Activated T-cell treated with anti-CD3 and anti-CD28 coated beads, Interleukin-2, amount 50 U/mL, for 24 hours (primary cell): ENCODE results near the gene HDLBP.
A peak's percentile ranks its signal among the peaks of the same experiment; 100 is the strongest.

ENCODE experiments used
- DNase-seq: peaks from one replicate; pipeline ENCODE4 v3.0.0-alpha.2; 2020
- H3K27ac Mint-ChIP-seq: 2 replicates; pipeline ENCODE4 v1.8.0; 2020; ENCODE audit warnings: mild to moderate bottlenecking, mixed read lengths
- H3K27me3 Mint-ChIP-seq: 2 replicates; pipeline ENCODE4 v1.8.0; 2020; ENCODE audit warnings: mixed read lengths
- H3K36me3 Mint-ChIP-seq: 2 replicates; pipeline ENCODE4 v1.8.0; 2020; ENCODE audit warnings: low read depth, mixed read lengths
- H3K4me1 Mint-ChIP-seq: 2 replicates; pipeline ENCODE4 v1.8.0; 2020; ENCODE audit warnings: low read depth, mixed read lengths
- H3K4me3 Mint-ChIP-seq: 2 replicates; pipeline ENCODE4 v1.8.0; 2020; ENCODE audit warnings: mild to moderate bottlenecking, moderate library complexity, mixed read lengths
- H3K9me3 Mint-ChIP-seq: 2 replicates; pipeline ENCODE4 v1.8.0; 2020; ENCODE audit warnings: mixed read lengths

The HDLBP gene

GRCh38 chr2:241182126-241182525 lies 133.3 kb downstream of the HDLBP start:
- Mint-ChIP-seq H3K27ac (no peak overlapping the region), H3K36me3 (peaks cover 56% of the 10 kb centered on the region), H3K9me3 (no peaks in the 10 kb centered on the region), H3K4me1 (peaks cover 18% of the 10 kb centered on the region), H3K4me3 (no peak overlapping the region), H3K27me3 (no peaks in the 10 kb centered on the region)
- DNase-seq = no peak

DNA sequence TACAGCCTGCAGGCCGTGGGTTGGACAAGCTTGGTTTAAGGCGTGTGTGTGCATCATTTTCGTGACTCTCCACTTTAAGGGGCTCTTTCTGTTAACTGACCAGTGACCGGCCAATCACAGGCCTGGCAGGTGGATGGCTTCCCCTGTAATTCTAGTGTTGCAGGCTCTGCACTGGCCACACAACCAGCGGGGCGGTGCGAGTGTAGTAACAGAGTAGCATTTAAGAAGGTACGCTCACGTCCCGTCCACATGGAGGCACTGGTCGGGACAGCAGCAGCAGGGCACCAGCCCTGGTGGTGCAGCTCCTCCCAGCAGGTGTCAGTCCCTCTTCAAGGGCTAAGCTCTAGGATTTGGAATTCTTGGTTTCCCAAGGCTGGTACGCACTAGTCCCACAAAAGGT lies 135.0 kb downstream of the HDLBP start:
- Mint-ChIP-seq H3K27me3 (no peaks in the 10 kb centered on the region), H3K4me3 (no peak overlapping the region), H3K9me3 (no peaks in the 10 kb centered on the region), H3K27ac (no peak overlapping the region), H3K36me3 (peaks cover 69% of the 10 kb centered on the region), H3K4me1 (peaks cover 18% of the 10 kb centered on the region)
- no peak for DNase-seq

- Mint-ChIP-seq H3K36me3 (peaks cover 74% of the 10 kb centered on the region), H3K4me3 (no peak overlapping the region), H3K9me3 (no peaks in the 10 kb centered on the region), H3K27me3 (no peaks in the 10 kb centered on the region), H3K27ac (peak overlapping the region; percentile 39), H3K4me1 (peaks cover 18% of the 10 kb centered on the region)
- no peak for DNase-seq
Observed at GRCh38 chr2:241179899-241180298, 135.6 kb downstream of the HDLBP start.

DNA sequence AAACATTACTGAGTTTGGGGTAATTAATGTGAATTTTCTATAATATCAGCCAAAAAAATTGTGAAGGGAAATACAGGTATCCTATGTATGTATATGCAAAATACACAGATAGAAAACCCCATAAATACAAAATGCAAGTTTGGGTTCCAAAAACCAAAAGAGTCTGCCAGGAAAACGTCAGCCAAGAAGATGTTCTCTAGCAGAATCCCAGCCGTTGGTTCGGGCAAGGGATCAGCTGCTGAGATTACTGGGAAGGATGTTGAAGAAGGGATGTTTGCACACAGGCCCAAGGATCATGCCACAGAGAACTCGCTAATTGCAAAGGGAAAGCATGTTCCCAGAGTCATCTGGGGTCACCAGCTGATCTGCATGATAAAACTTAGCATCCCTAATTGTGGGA lies 136.5 kb downstream of the HDLBP start:
- Mint-ChIP-seq H3K9me3 (no peaks in the 10 kb centered on the region), H3K27me3 (no peaks in the 10 kb centered on the region), H3K27ac (no peak overlapping the region), H3K4me1 (peaks cover 18% of the 10 kb centered on the region), H3K36me3 (peaks cover 81% of the 10 kb centered on the region), H3K4me3 (no peak overlapping the region)
- DNase-seq = no peak

GRCh38 chr2:241177526-241178334 lies 137.7 kb downstream of the HDLBP start:
- Mint-ChIP-seq H3K36me3 (peaks cover 81% of the 10 kb centered on the region), H3K27me3 (no peaks in the 10 kb centered on the region), H3K4me3 (no peak overlapping the region), H3K9me3 (no peaks in the 10 kb centered on the region), H3K4me1 (peaks cover 18% of the 10 kb centered on the region), H3K27ac (no peak overlapping the region)
- DNase-seq = no peak
